Bronchial epithelial cell (primary cell): ENCODE data around the gene NOTCH3. TPM values are rescaled to one million over a fixed set of nuclear protein-coding genes. Genes with fewer than 3 reads are reported as not detected.

ENCODE experiments used
- DNase-seq: peaks from one replicate; pipeline ENCODE4 v3.0.0-alpha.2; 2010; ENCODE audit warnings: low read depth
- FAIRE-seq: peaks from 2 replicates; lab custom pipeline; 2011; peaks lifted over from hg19 to GRCh38; lab: Jason Lieb, UNC
- H3K27me3 ChIP-seq: 2 replicates; pipeline ENCODE4 v1.5.1; 2011; ENCODE audit warnings: low read length; ENCODE audit not compliant: control insufficient read depth, insufficient read depth
- H3K36me3 ChIP-seq: 2 replicates; pipeline ENCODE4 v1.5.1; 2011; ENCODE audit warnings: low read length; ENCODE audit not compliant: control insufficient read depth, insufficient read depth
- H3K4me3 ChIP-seq: 2 replicates; pipeline ENCODE4 v1.5.1; 2011; ENCODE audit warnings: mild to moderate bottlenecking, low read depth, low read length, control low read depth
- total RNA-seq: library from RNA; depleted of rRNA; stranded (reverse); fragments of >200 nt; gene quantifications from 2 replicates; pipeline ENCODE4 v1.2.1, GENCODE V29; 2014
- TF ChIP-seq, protein P1 (sequence below): IDR thresholded peaks from 2 replicates; pipeline ENCODE4 v1.5.1; 2011; ENCODE audit warnings: mild to moderate bottlenecking, moderate library complexity, low read length, control low read depth, inconsistent platforms; ENCODE audit not compliant: insufficient read depth, severe bottlenecking

The NOTCH3 gene
- total RNA-seq, 1 donor from 2014 or later: 53.2 TPM

GRCh38 chr19:15188851-15189250, 11.9 kb downstream of the NOTCH3 start:
- no peak for DNase-seq

DNA sequence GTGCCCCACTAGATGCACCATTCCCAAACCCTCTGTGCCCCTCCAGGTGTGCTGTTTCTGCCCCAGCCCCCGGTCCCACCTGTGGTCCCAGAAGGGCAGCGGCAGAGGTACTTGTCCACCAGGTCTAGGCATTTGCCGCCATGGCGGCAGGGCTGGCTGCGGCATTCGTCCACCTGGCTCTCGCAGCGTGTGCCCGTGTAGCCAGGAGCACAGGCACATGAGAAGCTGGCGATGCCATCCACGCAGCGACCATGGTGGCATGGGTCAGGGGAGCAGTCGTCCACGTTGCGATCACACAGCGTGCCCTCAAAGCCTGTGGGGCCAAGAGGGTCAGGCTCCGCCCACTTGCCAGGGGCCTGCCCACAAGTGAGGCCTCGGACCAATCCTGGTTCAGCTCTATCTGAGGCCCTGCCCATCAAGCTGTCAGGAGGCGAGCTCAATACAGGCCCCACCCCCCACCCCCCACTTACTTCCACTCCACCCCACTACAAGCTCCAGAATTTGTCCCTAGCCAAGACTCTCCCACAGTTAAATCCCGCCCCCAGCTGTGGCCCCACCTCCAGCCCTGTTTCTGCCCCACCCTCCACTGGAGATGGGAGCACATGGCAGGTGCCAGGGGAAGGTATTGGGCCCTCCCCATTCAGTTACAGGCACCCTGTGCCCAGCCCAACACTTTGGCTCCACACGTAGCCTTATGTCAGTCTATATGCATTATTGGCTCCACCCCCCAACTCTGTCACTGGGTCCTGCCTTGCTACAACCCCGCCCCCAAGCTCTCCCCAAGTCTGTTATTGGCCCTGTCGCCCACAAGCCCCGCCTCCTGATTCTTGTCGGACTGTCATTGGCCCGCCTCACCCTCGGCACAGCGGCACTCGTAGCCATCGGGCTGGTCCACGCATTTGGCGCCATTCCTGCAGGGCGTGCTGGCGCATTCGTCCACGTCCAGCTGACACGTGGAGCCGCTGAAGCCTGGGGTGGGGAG, 13.5 kb downstream of the NOTCH3 start:
- FAIRE-seq (no peak), DNase-seq (no peak)
- no peaks in the 10 kb centered on the region for H3K27me3 ChIP-seq
- TF ChIP-seq, protein P1, sequence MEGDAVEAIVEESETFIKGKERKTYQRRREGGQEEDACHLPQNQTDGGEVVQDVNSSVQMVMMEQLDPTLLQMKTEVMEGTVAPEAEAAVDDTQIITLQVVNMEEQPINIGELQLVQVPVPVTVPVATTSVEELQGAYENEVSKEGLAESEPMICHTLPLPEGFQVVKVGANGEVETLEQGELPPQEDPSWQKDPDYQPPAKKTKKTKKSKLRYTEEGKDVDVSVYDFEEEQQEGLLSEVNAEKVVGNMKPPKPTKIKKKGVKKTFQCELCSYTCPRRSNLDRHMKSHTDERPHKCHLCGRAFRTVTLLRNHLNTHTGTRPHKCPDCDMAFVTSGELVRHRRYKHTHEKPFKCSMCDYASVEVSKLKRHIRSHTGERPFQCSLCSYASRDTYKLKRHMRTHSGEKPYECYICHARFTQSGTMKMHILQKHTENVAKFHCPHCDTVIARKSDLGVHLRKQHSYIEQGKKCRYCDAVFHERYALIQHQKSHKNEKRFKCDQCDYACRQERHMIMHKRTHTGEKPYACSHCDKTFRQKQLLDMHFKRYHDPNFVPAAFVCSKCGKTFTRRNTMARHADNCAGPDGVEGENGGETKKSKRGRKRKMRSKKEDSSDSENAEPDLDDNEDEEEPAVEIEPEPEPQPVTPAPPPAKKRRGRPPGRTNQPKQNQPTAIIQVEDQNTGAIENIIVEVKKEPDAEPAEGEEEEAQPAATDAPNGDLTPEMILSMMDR: no peak
- no peak overlapping the region for H3K4me3 ChIP-seq
- H3K36me3 ChIP-seq: peaks cover 57% of the 10 kb centered on the region

More at GRCh38 chr19:15188851-15189250, 11.9 kb downstream of the NOTCH3 start:
- no peak for FAIRE-seq
- Histone ChIP-seq H3K4me3 (no peak overlapping the region), H3K36me3 (peaks cover 58% of the 10 kb centered on the region), H3K27me3 (no peaks in the 10 kb centered on the region)
- TF ChIP-seq, protein P1: no peak

- FAIRE-seq: no peak
- Histone ChIP-seq H3K36me3 (peaks cover 49% of the 10 kb centered on the region), H3K4me3 (no peak overlapping the region), H3K27me3 (no peaks in the 10 kb centered on the region)
- TF ChIP-seq, protein P1: no peak
- DNase-seq: no peak
These were observed 15.6 kb downstream of the NOTCH3 start for GRCh38 chr19:15185188-15185587.

GRCh38 chr19:15184776-15185175, 16.0 kb downstream of the NOTCH3 start:
- TF ChIP-seq, protein P1: no peak
- FAIRE-seq: no peak
- no peak overlapping the region for H3K4me3 ChIP-seq
- no peaks in the 10 kb centered on the region for H3K27me3 ChIP-seq
- H3K36me3 ChIP-seq: peaks cover 51% of the 10 kb centered on the region
- DNase-seq: no peak

GRCh38 chr19:15181394-15181793, 19.4 kb downstream of the NOTCH3 start:
- TF ChIP-seq, protein P1: no peak

More at GRCh38 chr19:15181394-15181793, 19.4 kb downstream of the NOTCH3 start:
- FAIRE-seq: no peak
- no peak for DNase-seq
- peaks cover 48% of the 10 kb centered on the region for H3K36me3 ChIP-seq
- no peaks in the 10 kb centered on the region for H3K27me3 ChIP-seq
- no peak overlapping the region for H3K4me3 ChIP-seq
